ENCODE measurements around the gene SH3BGRL3.
"Not testable (repeated sequence)": the region's sequence is repeated elsewhere in the genome, so short reads cannot be mapped to it uniquely, and the experiment has no call there.

DNA sequence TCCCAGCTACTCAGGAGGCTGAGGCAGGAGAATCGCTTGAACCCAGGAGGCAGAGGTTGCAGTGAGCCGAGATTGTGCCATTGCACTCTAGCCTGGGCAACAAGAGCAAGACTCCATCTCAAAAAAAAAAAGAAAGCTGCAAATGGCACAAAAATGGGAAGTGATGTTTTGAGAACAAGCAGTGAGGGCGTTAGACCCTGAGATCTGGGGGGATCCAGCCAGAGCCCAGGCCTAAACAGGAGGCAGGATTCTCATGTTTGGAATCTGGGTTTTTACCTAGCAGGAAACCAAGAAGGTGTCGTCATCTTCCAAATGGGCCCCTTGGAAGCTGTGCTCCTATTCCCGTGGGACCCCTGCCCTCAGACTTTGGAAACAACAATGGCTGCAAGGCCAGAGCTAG, 12.8 kb downstream of the SH3BGRL3 start:
- TF ChIP-seq, protein P1, sequence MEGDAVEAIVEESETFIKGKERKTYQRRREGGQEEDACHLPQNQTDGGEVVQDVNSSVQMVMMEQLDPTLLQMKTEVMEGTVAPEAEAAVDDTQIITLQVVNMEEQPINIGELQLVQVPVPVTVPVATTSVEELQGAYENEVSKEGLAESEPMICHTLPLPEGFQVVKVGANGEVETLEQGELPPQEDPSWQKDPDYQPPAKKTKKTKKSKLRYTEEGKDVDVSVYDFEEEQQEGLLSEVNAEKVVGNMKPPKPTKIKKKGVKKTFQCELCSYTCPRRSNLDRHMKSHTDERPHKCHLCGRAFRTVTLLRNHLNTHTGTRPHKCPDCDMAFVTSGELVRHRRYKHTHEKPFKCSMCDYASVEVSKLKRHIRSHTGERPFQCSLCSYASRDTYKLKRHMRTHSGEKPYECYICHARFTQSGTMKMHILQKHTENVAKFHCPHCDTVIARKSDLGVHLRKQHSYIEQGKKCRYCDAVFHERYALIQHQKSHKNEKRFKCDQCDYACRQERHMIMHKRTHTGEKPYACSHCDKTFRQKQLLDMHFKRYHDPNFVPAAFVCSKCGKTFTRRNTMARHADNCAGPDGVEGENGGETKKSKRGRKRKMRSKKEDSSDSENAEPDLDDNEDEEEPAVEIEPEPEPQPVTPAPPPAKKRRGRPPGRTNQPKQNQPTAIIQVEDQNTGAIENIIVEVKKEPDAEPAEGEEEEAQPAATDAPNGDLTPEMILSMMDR (IDR thresholded peaks at IDR 0.05), result not testable (repeated sequence)
- not testable (repeated sequence) for TF ChIP-seq SIN3A (IDR thresholded peaks at IDR 0.05; ENCODE audit: borderline replicate concordance, insufficient read depth, low read depth, low read length)
